ENCODE data around the gene TMEM217. TPM values are rescaled to one million over a fixed set of nuclear protein-coding genes. Genes with fewer than 3 reads are reported as not detected.

TMEM217 gene
- total and polyA plus RNA-seq, 2 of the 8 experiments (the other 6 are each of a cell fraction or from before 2014, with no cell fraction given) = 0.60 to 1.1 TPM

GRCh38 chr6:37190159-37190535 is 67.8 kb downstream of the TMEM217 start:
- Histone ChIP-seq H3K23ac (ENCODE audit: insufficient read length) (no peak overlapping the region), H3K36me3 (ENCODE audit: control insufficient read depth in 2 of 4, insufficient read depth in 4 of 4, low read length in 3 of 4) (no peaks in the 10 kb centered on the region), H4K20me1 (replicated peaks in 1 of 2; ENCODE audit: control insufficient read depth in 1 of 2, insufficient read depth in 2 of 2, low read length in 2 of 2) (no peaks in the 10 kb centered on the region), H3K9ac (replicated peaks in 1 of 4; ENCODE audit: extremely low read depth in 1 of 4, low read depth in 3 of 4, low read length in 3 of 4) (no peak overlapping the region), H2BK15ac (ENCODE audit: low read length) (no peak overlapping the region), H3K4me1 (replicated peaks in 1 of 4; ENCODE audit: control insufficient read depth in 3 of 4, insufficient read depth in 4 of 4, low read length in 3 of 4) (no peaks in the 10 kb centered on the region; a peak in 2 of 7 replicates), H3K4me3 (ENCODE audit: extremely low read depth in 1 of 4, insufficient read depth in 2 of 4, low read depth in 3 of 4, low read length in 4 of 4) (no peak overlapping the region), H3K4me2 (ENCODE audit: insufficient read depth in 1 of 2, low read depth in 2 of 2, low read length in 2 of 2) (no peak overlapping the region), H2BK20ac (ENCODE audit: low read length) (no peak overlapping the region), H2AK5ac (ENCODE audit: low read depth, low read length) (no peak overlapping the region), H3K4ac (replicated peaks; ENCODE audit: insufficient read length, low read depth, low read length) (no peak overlapping the region), H2BK120ac (replicated peaks; ENCODE audit: low read depth, low read length) (no peak overlapping the region), H3K27me3 (replicated peaks in 1 of 4; ENCODE audit: control insufficient read depth in 3 of 4, extremely low read depth in 1 of 4, insufficient read depth in 3 of 4, low read length in 3 of 4) (no peaks in the 10 kb centered on the region), H3K79me2 (ENCODE audit: control insufficient read depth in 1 of 2, insufficient read depth in 2 of 2, low read length in 2 of 2) (no peaks in the 10 kb centered on the region), H3K14ac (ENCODE audit: insufficient read length) (no peak overlapping the region), H4K5ac (ENCODE audit: insufficient read length, low read depth, low read length) (no peak overlapping the region), H4K91ac (replicated peaks; ENCODE audit: insufficient read length, low read length) (no peak overlapping the region), H3K79me1 (ENCODE audit: low read depth, low read length) (no peaks in the 10 kb centered on the region), H2AFZ (ENCODE audit: low read length) (no peak overlapping the region), H4K8ac (ENCODE audit: extremely low read depth, insufficient read depth, low read length) (no peak overlapping the region), H2BK12ac (ENCODE audit: low read depth, low read length) (no peak overlapping the region), H3K18ac (ENCODE audit: extremely low read depth, low read length) (no peak overlapping the region), H2BK5ac (ENCODE audit: low read depth, low read length) (no peak overlapping the region), H3K9me3 (ENCODE audit: insufficient read depth in 2 of 2, low read depth in 1 of 2, low read length in 1 of 2) (no peaks in the 10 kb centered on the region), H3K56ac (replicated peaks; ENCODE audit: insufficient read length, low read depth, low read length) (no peak overlapping the region), H3K27ac (ENCODE audit: low read depth, low read length) (no peak overlapping the region), H3K23me2 (ENCODE audit: low read depth, low read length) (no peaks in the 10 kb centered on the region)
- FAIRE-seq = no peak
- 81% methylated on average over 1 of the region's 1 CpG; no CpG with 5 or more reads in 1 of the 2 experiments for WGBS, 2 experiments (ENCODE audit: extremely low coverage in 1 of 2, insufficient coverage in 1 of 2, insufficient read length in 1 of 2, insufficient replicate concordance in 2 of 2, low coverage in 1 of 2, low lambda C conversion rate in 2 of 2, missing lambda C conversion rate in 1 of 2)
- TF ChIP-seq MAX (IDR thresholded peaks at IDR 0.05) (no peak), KDM4A (IDR thresholded peaks at IDR 0.05; ENCODE audit: low read depth, low read length, severe bottlenecking) (no peak), SP2 (IDR thresholded peaks at IDR 0.05; ENCODE audit: low read length) (no peak), NRF1 (IDR thresholded peaks at IDR 0.05; ENCODE audit: low read depth, low read length) (no peak)
- TF ChIP-seq, protein P1, sequence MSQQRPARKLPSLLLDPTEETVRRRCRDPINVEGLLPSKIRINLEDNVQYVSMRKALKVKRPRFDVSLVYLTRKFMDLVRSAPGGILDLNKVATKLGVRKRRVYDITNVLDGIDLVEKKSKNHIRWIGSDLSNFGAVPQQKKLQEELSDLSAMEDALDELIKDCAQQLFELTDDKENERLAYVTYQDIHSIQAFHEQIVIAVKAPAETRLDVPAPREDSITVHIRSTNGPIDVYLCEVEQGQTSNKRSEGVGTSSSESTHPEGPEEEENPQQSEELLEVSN (IDR thresholded peaks at IDR 0.05) = no peak
- TF ChIP-seq, protein P2, sequence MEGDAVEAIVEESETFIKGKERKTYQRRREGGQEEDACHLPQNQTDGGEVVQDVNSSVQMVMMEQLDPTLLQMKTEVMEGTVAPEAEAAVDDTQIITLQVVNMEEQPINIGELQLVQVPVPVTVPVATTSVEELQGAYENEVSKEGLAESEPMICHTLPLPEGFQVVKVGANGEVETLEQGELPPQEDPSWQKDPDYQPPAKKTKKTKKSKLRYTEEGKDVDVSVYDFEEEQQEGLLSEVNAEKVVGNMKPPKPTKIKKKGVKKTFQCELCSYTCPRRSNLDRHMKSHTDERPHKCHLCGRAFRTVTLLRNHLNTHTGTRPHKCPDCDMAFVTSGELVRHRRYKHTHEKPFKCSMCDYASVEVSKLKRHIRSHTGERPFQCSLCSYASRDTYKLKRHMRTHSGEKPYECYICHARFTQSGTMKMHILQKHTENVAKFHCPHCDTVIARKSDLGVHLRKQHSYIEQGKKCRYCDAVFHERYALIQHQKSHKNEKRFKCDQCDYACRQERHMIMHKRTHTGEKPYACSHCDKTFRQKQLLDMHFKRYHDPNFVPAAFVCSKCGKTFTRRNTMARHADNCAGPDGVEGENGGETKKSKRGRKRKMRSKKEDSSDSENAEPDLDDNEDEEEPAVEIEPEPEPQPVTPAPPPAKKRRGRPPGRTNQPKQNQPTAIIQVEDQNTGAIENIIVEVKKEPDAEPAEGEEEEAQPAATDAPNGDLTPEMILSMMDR (IDR thresholded peaks at IDR 0.05; ENCODE audit: control extremely low read depth in 1 of 3, insufficient read depth in 1 of 3, low read depth in 1 of 3, low read length in 3 of 3) = no peak
- ChIA-PET CTCF (ENCODE audit: partially characterized antibody) (interaction anchor here (1.2 to 34.9 kb wide), 8 partner anchors 10 to 167 kb away, joined by 4 to 866 read pairs (median 4); no protein-coding TSS in a partner anchor), POLR2A (ENCODE audit: partially characterized antibody) (interaction anchor here (0.6 to 1.9 kb wide), 3 partner anchors 15 to 66 kb away, joined by 3 to 6 read pairs (median 6); partner anchors contain the start of gene PIM1)
- DNase-seq (ENCODE audit: low read depth in 1 of 2, low spot score in 2 of 2) = no peak
